ENCODE measurements around the gene INTS11.

The INTS11 gene

DNA sequence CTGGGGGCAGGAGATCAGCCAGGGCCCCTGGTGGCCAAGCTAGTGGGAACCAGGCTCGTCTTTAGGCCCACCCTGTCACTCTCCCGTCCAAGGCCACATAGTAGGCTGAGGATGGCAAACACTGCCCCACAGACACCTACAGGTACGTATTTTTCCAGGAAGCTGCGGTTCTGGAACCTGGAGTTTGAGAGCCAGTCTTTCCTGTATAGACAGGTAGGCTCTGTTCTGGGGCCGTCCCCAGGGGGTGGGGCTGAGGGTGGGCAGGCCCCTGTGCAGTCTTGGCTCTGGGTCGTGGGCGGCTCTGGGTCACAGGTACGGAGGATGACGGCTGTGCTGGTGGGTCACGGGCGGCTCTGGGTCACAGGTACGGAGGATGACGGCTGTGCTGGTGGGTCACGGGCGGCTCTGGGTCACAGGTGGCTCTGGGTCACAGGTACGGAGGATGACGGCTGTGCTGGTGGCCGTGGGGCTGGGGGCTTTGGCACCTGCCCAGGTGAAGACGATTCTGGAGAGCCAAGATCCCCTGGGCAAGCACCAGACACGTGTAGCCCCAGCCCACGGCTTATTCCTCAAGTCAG is 13.9 kb downstream of the INTS11 start:
- Histone ChIP-seq H3K27me3 (ENCODE audit: control insufficient read depth, insufficient read depth, low read length) (no peaks in the 10 kb centered on the region), H3K36me3 (ENCODE audit: control insufficient read depth, insufficient read depth, low read length) (peaks cover 20% of the 10 kb centered on the region), H3K4me3 (ENCODE audit: low read length) (no peak overlapping the region), H3K27ac (ENCODE audit: low read depth, low read length) (no peak overlapping the region), H3K9ac (ENCODE audit: low read length) (no peak overlapping the region), H3K4me1 (ENCODE audit: control insufficient read depth, insufficient read depth, low read length) (peaks cover 16% of the 10 kb centered on the region)

DNA sequence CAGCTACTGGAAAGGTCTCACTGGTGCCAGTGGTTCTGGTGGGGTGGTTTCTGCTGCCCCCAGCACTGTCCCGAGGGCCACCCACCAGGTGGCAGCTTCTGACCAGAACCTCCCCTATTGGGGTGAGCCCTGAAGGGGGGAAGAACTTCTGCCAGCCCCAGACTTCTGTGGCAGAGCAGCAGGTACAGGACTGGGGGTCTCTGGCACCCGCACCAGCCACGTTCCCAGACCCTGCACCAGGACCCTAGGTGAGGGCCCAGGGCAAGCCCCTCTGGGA is 14.4 kb downstream of the INTS11 start:
- peaks cover 20% of the 10 kb centered on the region for H3K36me3 ChIP-seq (ENCODE audit: control insufficient read depth, insufficient read depth, low read length)

DNA sequence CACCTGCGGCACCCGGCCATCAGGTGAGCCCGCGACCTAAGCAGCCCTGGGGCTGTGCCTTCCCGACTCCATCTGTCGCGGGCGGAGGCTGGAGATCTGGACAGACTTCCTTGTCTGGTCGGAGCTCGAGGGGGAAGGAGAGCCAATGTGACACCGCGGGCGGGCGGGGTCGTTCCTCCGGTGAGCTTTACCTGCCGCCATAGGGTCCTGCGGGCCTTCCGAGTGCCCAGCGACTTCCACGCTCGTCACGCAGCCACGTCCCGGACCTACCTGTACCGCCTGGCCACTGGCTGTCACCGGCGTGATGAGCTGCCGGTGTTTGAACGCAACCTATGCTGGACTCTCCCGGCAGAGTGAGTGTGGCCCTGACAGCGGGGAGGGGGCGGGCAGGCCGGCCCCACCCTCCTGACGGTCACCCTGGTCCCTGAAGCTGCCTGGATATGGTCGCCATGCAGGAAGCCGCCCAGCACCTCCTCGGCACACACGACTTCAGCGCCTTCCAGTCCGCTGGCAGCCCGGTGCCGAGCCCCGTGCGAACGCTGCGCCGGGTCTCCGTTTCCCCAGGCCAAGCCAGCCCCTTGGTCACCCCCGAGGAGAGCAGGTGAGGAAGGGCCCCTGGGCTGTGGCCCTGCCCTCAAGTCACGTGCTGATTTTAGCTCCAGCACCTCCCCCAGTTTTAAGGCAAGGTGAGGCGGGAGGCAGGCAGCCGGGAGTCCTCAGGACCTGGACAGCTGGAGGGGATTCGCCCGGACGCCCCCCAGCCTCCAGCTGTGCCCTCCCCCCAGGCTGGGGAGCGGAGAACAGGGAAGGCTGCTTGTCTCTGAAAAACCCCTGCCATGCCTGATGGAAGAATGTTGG is 15.0 kb downstream of the INTS11 start:
- peaks cover 23% of the 10 kb centered on the region for H3K4me1 ChIP-seq (ENCODE audit: control insufficient read depth, insufficient read depth, low read length)
- H3K9ac ChIP-seq (ENCODE audit: low read length): peak overlapping the region; percentile 10
- peak overlapping the region; percentile 71 for H3K4me3 ChIP-seq (ENCODE audit: low read length)
- H3K36me3 ChIP-seq (ENCODE audit: control insufficient read depth, insufficient read depth, low read length): peaks cover 18% of the 10 kb centered on the region
- no peak overlapping the region for H3K27ac ChIP-seq (ENCODE audit: low read depth, low read length)
- H3K27me3 ChIP-seq (ENCODE audit: control insufficient read depth, insufficient read depth, low read length): no peaks in the 10 kb centered on the region

More for the DNA sequence above, 14.4 kb downstream of the INTS11 start:
- Histone ChIP-seq H3K4me1 (ENCODE audit: control insufficient read depth, insufficient read depth, low read length) (peaks cover 18% of the 10 kb centered on the region), H3K4me3 (ENCODE audit: low read length) (no peak overlapping the region), H3K27ac (ENCODE audit: low read depth, low read length) (no peak overlapping the region), H3K27me3 (ENCODE audit: control insufficient read depth, insufficient read depth, low read length) (no peaks in the 10 kb centered on the region), H3K9ac (ENCODE audit: low read length) (no peak overlapping the region)

DNA sequence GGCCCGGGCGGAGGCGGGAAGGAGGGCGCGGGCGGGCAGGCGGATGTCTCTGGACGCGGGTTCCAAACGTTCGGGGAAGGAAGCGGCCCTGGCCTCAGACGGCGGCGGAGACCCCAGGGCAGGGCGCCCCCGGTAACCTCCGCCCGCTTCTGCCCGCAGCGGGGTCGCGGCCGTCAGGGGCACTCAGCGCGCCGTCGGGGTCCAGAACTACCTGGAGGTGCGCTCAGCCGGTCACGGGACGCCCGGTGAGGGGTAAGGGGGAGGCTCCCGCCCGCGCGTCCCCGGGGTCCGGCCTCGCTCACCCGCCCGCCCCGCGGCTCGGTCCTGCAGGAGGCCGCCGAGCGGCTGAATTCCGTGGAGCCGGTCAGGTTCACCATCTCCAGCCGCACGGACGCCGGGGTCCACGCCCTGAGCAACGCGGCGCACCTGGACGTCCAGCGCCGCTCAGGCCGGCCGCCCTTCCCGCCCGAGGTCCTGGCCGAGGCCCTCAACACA is 15.7 kb downstream of the INTS11 start:
- Histone ChIP-seq H3K4me3 (ENCODE audit: low read length) (peak overlapping the region; percentile 71), H3K36me3 (ENCODE audit: control insufficient read depth, insufficient read depth, low read length) (peaks cover 13% of the 10 kb centered on the region), H3K27me3 (ENCODE audit: control insufficient read depth, insufficient read depth, low read length) (no peaks in the 10 kb centered on the region), H3K4me1 (ENCODE audit: control insufficient read depth, insufficient read depth, low read length) (peaks cover 28% of the 10 kb centered on the region), H3K9ac (ENCODE audit: low read length) (peak overlapping the region; percentile 10), H3K27ac (ENCODE audit: low read depth, low read length) (peak overlapping the region; percentile 88)

DNA sequence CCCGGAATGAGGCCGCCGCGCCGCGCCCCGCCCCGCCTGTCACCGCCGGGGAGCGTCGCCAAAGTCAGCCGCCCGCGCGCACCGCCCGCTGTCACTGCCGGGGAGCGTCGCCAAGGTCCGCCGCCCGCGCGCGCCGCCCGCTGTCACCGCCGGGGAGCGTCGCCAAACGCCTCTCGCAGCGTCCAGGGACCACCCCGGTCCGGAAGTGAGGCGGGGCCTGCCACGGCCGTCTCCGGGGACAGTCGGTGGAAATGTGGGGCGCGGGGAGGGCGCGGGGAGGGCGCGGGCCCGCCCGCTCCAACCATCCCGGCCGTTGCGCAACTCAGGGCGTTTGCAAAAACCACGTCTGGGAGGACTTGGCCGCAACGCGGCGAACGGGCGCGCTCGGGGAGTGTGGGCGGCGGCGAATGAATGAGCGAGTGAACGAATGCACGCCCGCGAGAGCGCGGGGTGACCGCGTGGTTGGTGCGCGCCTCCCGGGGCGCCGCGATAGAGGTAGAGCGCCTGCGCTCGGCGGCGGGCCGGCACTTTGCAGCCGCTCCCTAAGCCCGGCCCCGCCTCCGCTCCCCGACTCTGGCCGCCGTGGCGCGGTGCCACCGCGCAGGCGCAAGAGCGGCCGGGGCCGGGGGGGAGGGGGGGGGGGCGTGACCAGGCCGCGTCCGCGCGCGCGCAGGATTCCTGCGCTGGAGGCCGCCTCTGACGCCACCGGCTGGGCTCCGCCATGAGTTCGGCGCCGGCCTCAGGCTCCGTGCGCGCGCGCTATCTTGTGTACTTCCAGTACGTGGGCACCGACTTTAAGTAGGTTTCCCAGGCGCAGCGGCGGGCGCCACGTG is 16.3 kb downstream of the INTS11 start, which contains the start of the genes ACAP3 and PUSL1:
TSS of gene ACAP3 (minus strand) at position 8 of the 833 bp plus-strand sequence. CDS start 115 bp downstream, outside the sequence.
TSS of gene PUSL1 (plus strand) at position 675 of the 833 bp plus-strand sequence. CDS start at position 722, 47 bp downstream.
- H3K27ac ChIP-seq (ENCODE audit: low read depth, low read length): peak within 1 kb of the TSS; percentile 88
- peak within 1 kb of the TSS; percentile 76 for H3K4me3 ChIP-seq (ENCODE audit: low read length)
- peaks cover 13% of the 10 kb centered on the region for H3K36me3 ChIP-seq (ENCODE audit: control insufficient read depth, insufficient read depth, low read length)
- H3K9ac ChIP-seq (ENCODE audit: low read length): peak within 1 kb of the TSS; percentile 28
- H3K4me1 ChIP-seq (ENCODE audit: control insufficient read depth, insufficient read depth, low read length): peaks cover 28% of the 10 kb centered on the region
- no peaks in the 10 kb centered on the region for H3K27me3 ChIP-seq (ENCODE audit: control insufficient read depth, insufficient read depth, low read length)

DNA sequence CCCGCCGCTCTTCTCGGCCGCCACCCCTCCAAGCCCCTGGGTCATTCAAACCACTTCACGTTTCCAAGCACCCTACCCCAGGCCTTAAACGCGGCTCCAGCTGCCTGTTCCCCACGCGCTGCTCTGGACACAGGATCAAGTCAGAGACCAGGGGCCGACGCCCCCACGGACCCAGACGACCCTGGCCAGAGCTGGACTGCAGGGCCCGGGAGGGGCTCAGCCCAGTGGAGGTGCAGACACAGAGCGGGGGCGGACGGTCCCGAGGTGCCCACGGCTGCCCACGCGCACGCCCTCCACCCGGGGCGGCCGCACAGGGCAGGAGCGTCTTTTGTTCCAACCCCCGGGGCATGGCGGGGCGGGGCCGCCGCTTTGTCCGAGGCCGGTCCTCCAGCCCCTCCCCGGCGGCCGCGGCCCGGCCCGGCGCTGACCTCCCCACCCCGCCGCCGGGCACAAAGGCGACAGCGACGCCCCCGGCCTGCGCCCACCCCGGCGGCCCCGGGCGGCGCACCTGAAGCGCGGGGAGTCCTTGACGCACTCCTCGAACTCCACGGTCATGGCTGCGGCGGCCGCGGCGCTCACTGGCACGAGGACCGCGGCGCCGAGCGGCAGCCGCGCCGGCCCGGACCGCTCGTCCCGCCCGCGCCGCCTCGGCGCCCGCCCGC is 17.1 kb downstream of the INTS11 start:
- Histone ChIP-seq H3K27ac (ENCODE audit: low read depth, low read length) (peak overlapping the region; percentile 66), H3K27me3 (ENCODE audit: control insufficient read depth, insufficient read depth, low read length) (no peaks in the 10 kb centered on the region), H3K4me3 (ENCODE audit: low read length) (peak overlapping the region; percentile 66), H3K36me3 (ENCODE audit: control insufficient read depth, insufficient read depth, low read length) (peaks cover 7% of the 10 kb centered on the region), H3K4me1 (ENCODE audit: control insufficient read depth, insufficient read depth, low read length) (peaks cover 28% of the 10 kb centered on the region), H3K9ac (ENCODE audit: low read length) (no peak overlapping the region)

DNA sequence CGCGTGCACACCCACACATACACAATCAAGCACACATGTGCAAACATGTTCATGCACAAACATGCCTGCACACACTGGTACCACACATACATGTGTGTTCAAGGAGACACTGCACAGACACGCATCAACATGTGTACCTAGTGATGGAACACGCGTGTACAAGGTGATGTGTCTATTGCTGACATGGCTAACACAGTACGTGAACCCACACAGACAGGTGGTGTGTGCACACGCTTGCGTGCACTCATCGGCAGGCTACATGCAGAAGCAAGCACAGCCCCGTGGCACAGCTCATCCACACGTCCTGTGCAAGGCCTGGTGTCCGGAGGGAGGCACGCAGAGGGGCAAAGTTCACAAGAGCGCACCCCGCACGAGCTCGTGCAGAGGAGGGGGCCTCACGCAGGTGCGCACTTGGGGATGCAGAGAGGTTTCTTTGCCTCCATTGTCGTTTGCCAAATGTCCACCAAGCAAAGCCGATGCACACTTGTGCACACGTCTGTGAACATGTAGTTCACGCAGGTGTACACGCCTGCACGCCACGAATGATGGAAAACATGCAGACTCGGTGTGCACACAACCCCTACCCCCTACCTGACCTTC is 17.7 kb downstream of the INTS11 start:
- Histone ChIP-seq H3K4me1 (ENCODE audit: control insufficient read depth, insufficient read depth, low read length) (peaks cover 28% of the 10 kb centered on the region), H3K4me3 (ENCODE audit: low read length) (peak overlapping the region; percentile 66), H3K9ac (ENCODE audit: low read length) (no peak overlapping the region), H3K27ac (ENCODE audit: low read depth, low read length) (peak overlapping the region; percentile 66), H3K27me3 (ENCODE audit: control insufficient read depth, insufficient read depth, low read length) (no peaks in the 10 kb centered on the region), H3K36me3 (ENCODE audit: control insufficient read depth, insufficient read depth, low read length) (peaks cover 7% of the 10 kb centered on the region)

DNA sequence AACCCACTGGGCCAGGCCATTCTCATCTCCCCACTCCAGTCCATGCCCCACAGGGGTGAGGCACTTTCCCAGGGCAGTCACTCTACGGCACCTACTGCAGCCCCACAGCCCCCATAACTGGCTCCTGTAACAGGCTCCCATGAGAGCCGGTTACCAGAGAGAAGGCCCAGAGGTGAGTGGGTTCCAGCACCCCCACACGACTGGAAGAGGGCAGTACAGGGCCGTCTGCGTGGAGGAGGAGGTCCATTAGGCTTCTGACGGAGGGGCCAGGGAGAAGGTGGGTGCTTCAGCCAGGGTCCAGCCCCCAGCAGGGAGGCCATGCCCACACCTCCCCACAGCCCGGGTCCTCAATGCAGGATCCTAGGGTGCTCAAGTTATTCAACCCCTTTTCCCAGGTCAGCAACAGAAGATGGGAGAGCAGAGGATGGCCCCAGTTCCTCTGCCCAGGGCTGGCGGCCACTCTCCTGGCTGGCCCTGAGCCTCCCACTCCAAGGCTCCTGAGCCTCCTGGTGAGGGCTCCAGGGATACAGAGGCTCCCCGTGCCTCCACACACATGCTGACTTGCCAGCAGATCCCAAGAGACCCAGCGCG is 18.3 kb downstream of the INTS11 start:
- H3K4me3 ChIP-seq (ENCODE audit: low read length): peak overlapping the region; percentile 66
- H3K36me3 ChIP-seq (ENCODE audit: control insufficient read depth, insufficient read depth, low read length): peaks cover 4% of the 10 kb centered on the region
- peaks cover 28% of the 10 kb centered on the region for H3K4me1 ChIP-seq (ENCODE audit: control insufficient read depth, insufficient read depth, low read length)
- H3K9ac ChIP-seq (ENCODE audit: low read length): no peak overlapping the region
- H3K27ac ChIP-seq (ENCODE audit: low read depth, low read length): peak overlapping the region; percentile 69
- H3K27me3 ChIP-seq (ENCODE audit: control insufficient read depth, insufficient read depth, low read length): no peaks in the 10 kb centered on the region

DNA sequence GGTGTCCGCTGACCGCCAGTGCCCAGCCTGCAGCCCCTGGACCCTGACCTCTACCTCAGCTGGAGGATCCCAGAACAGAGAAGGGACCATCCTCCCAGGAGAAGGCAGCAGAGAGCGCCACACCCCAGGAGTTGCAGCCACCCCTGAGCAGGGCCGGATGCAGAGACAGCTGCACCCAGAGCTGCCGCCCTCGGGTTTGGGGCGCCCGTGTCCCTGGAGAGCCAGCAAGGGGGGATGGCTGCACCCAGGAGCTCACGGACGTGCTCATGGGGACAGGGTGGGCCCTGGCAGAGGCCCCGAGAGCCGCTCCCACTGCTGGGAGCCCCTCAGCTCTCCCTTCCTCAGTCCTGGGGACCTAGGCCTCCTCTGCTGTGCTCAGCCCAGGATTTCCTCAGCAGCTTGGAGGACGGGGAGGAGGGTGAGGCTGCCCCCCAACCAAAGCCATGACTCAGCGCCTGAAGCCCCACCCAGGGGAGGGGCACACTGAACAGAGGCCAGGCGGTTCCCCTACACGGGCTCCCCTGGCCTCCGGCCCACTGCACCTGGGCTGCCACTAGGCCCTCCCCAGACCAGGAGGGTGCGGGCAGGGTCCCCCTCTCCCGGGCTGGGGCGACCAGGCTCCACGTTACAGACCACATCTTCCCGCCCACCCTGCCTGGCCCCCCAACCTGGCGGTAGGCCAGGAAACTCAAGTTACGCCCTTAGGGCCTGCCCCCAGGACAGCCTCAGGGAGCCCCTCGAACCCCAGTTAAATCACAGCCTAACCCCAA is 19.0 kb downstream of the INTS11 start:
- Histone ChIP-seq H3K4me1 (ENCODE audit: control insufficient read depth, insufficient read depth, low read length) (peaks cover 28% of the 10 kb centered on the region), H3K36me3 (ENCODE audit: control insufficient read depth, insufficient read depth, low read length) (peaks cover 3% of the 10 kb centered on the region), H3K27ac (ENCODE audit: low read depth, low read length) (peak overlapping the region; percentile 69), H3K9ac (ENCODE audit: low read length) (peak overlapping the region; percentile 33), H3K27me3 (ENCODE audit: control insufficient read depth, insufficient read depth, low read length) (no peaks in the 10 kb centered on the region), H3K4me3 (ENCODE audit: low read length) (peak overlapping the region; percentile 66)

DNA sequence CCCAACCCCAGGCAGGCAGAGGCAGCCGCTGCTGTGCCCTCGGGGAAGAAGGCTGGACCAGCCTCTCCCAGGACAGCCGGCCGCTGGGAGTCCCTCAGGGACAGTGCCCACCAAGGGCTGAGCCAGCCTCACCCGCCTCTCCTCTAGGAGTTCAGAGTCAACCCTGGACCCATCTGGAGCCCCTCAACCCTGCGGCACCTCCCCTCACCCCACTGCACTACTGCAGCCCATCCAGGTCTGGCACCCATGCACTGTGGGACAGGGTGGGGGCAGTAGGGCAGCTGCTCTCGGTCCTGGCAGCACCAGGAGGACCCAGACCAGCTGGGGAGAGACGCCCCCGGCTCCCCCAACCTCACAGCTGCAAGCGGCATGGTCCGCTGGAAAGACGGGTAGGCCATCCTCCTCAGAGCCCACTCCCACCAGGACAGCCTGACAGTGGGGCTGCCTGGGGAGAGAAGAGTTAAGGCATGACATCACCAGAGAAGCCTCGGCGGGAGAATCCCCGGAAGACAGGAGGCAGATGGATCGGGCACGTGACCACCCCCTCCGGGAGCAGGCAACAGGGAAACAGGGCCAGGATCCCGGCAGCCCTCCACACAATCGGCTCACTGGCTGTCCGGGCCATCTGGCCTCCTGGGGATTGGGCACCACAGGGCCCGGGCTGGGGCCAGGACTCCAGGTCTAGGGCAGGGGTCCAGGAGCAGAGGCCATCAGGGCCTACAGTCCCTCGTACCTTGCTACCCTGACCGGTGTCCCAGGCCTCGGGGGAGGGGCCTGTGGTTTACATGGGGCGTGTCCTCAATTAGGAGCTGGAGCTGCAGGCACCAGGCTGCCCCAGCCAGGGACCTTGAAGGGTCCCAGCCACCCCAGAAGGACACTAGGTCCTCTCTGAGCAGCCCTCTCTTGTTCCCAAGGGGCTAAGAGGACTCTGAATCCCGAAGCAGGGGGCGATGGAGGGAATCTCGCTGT is 19.8 kb downstream of the INTS11 start:
- peak overlapping the region; percentile 69 for H3K27ac ChIP-seq (ENCODE audit: low read depth, low read length)

More for the DNA sequence above, 19.8 kb downstream of the INTS11 start:
- Histone ChIP-seq H3K27me3 (ENCODE audit: control insufficient read depth, insufficient read depth, low read length) (no peaks in the 10 kb centered on the region), H3K4me1 (ENCODE audit: control insufficient read depth, insufficient read depth, low read length) (peaks cover 28% of the 10 kb centered on the region), H3K9ac (ENCODE audit: low read length) (peak overlapping the region; percentile 33), H3K36me3 (ENCODE audit: control insufficient read depth, insufficient read depth, low read length) (no peaks in the 10 kb centered on the region), H3K4me3 (ENCODE audit: low read length) (peak overlapping the region; percentile 66)

Data from rectal smooth muscle tissue (tissue), 1 donor.